KG1 (cell line): ENCODE data around the gene PLN.

Source experiments
- DNase-seq: peaks from one replicate; lab custom pipeline; 2025; lab: John Stamatoyannopoulos, UW

The PLN gene

GRCh38 chr6:118548136-118548535 is at the start of gene PLN:
Gene PLN, plus strand, starts transcription at chr6:118548296. Its CDS starts 10,626 bp downstream, at chr6:118558922.
- no peak for DNase-seq

- no peak for DNase-seq
These were observed 47.7 kb upstream of the PLN start for GRCh38 chr6:118500130-118501015.

GRCh38 chr6:118501099-118501498 is 47.0 kb upstream of the PLN start:
- DNase-seq: no peak

- DNase-seq: no peak
These were observed 46.3 kb upstream of the PLN start for GRCh38 chr6:118501765-118502164.

GRCh38 chr6:118502169-118502568 is 45.9 kb upstream of the PLN start:
- no peak for DNase-seq

- DNase-seq: no peak
These were observed 43.5 kb upstream of the PLN start for GRCh38 chr6:118504611-118505010.

GRCh38 chr6:118505656-118506055 is 42.4 kb upstream of the PLN start:
- no peak for DNase-seq

GRCh38 chr6:118506071-118506638 is 41.9 kb upstream of the PLN start:
- DNase-seq: no peak

GRCh38 chr6:118507636-118508035 is 40.5 kb upstream of the PLN start:
- DNase-seq: no peak

GRCh38 chr6:118509009-118509617 is 39.0 kb upstream of the PLN start:
- DNase-seq: no peak

GRCh38 chr6:118511930-118512715 is 36.0 kb upstream of the PLN start:
- no peak for DNase-seq

- DNase-seq: no peak
These were observed 33.4 kb upstream of the PLN start for GRCh38 chr6:118514689-118515088.

- DNase-seq: no peak
These were observed 25.7 kb upstream of the PLN start for GRCh38 chr6:118522422-118522821.

- no peak for DNase-seq
These were observed 24.9 kb upstream of the PLN start for GRCh38 chr6:118523216-118523615.

- DNase-seq: no peak
These were observed 23.4 kb upstream of the PLN start for GRCh38 chr6:118524686-118525085.

GRCh38 chr6:118525913-118526780 is 21.9 kb upstream of the PLN start:
- DNase-seq: no peak

- no peak for DNase-seq
These were observed 20.0 kb upstream of the PLN start for GRCh38 chr6:118528129-118528528.

- DNase-seq: no peak
These were observed 18.3 kb upstream of the PLN start for GRCh38 chr6:118529756-118530155.

- DNase-seq: no peak
These were observed 17.2 kb upstream of the PLN start for GRCh38 chr6:118530942-118531341.

- DNase-seq: no peak
These were observed 12.8 kb upstream of the PLN start for GRCh38 chr6:118535176-118535844.

GRCh38 chr6:118536478-118536877 is 11.6 kb upstream of the PLN start:
- no peak for DNase-seq
